ENCODE results near the gene BLMH.

BLMH gene

GRCh38 chr17:30302241-30302640, 10.5 kb upstream of the BLMH start:
- DNase-seq = no peak

GRCh38 chr17:30300818-30301217, 9.1 kb upstream of the BLMH start:
- DNase-seq = no peak

- DNase-seq = no peak
Observed at GRCh38 chr17:30299000-30299399, 7.3 kb upstream of the BLMH start.

- no peak for DNase-seq
Observed at GRCh38 chr17:30297715-30298114, 6.0 kb upstream of the BLMH start.

GRCh38 chr17:30296499-30297080, 4.8 kb upstream of the BLMH start:
- no peak for DNase-seq

- peak; percentile 78 to 89 for DNase-seq
Observed at GRCh38 chr17:30292286-30292858, 628 bp upstream of the BLMH start.

- DNase-seq = peak; percentile 67 to 84
Observed at GRCh38 chr17:30290696-30291542, 825 bp downstream of the BLMH start.

GRCh38 chr17:30290077-30290476, 1.7 kb downstream of the BLMH start:
- no peak for DNase-seq

- no peak for DNase-seq
Observed at GRCh38 chr17:30279156-30279555, 12.6 kb downstream of the BLMH start.

GRCh38 chr17:30278032-30278431, 13.7 kb downstream of the BLMH start:
- DNase-seq = peak; percentile 17 to 63

GRCh38 chr17:30275911-30276310, 15.8 kb downstream of the BLMH start:
- no peak for DNase-seq

GRCh38 chr17:30274887-30275286, 16.9 kb downstream of the BLMH start:
- DNase-seq = no peak

- peak; percentile 21 to 83 for DNase-seq
Observed at GRCh38 chr17:30273373-30273772, 18.4 kb downstream of the BLMH start.

GRCh38 chr17:30271102-30271501, 20.6 kb downstream of the BLMH start:
- DNase-seq = no peak

- DNase-seq = no peak
Observed at GRCh38 chr17:30267625-30268024, 24.1 kb downstream of the BLMH start.

- no peak for DNase-seq
Observed at GRCh38 chr17:30263552-30264333, 28.0 kb downstream of the BLMH start.

GRCh38 chr17:30256756-30257506, 34.8 kb downstream of the BLMH start:
- no peak for DNase-seq

- no peak for DNase-seq
Observed at GRCh38 chr17:30254150-30254549, 37.6 kb downstream of the BLMH start.

GRCh38 chr17:30253312-30253711, 38.4 kb downstream of the BLMH start:
- DNase-seq = no peak

GRCh38 chr17:30251931-30252330, 39.8 kb downstream of the BLMH start:
- DNase-seq = no peak

- no peak for DNase-seq
Observed at GRCh38 chr17:30249460-30249859, 42.3 kb downstream of the BLMH start.

GRCh38 chr17:30248786-30249185, 43.0 kb downstream of the BLMH start:
- no peak for DNase-seq

GRCh38 chr17:30246460-30246859, 45.3 kb downstream of the BLMH start:
- no peak for DNase-seq

Data from NCI-H524 (cell line).